GM18868 (cell line): ENCODE data around the gene IRX5.

Experiments used
- ATAC-seq: cut with Tn5 transposase; IDR thresholded peaks from one replicate; pipeline ENCODE4 v1.9.1; 2021; ENCODE audit warnings: mild to moderate bottlenecking, moderate library complexity; ENCODE audit not compliant: unreplicated experiment

The IRX5 gene

GRCh38 chr16:54929090-54930004, 1.3 kb upstream of the IRX5 start:
- ATAC-seq = peak; percentile 84

GRCh38 chr16:54930869-54931119, 129 bp downstream of the IRX5 start:
- no peak for ATAC-seq

GRCh38 chr16:54931120-54932014, 702 bp downstream of the IRX5 start:
- no peak for ATAC-seq

- no peak for ATAC-seq
Measured at GRCh38 chr16:54932021-54932660, 1.5 kb downstream of the IRX5 start.

- no peak for ATAC-seq
Measured at GRCh38 chr16:54932737-54933254, 2.1 kb downstream of the IRX5 start.

- no peak for ATAC-seq
Measured at GRCh38 chr16:54933281-54934011, 2.8 kb downstream of the IRX5 start.

- no peak for ATAC-seq
Measured at GRCh38 chr16:54934481-54935265, 4.0 kb downstream of the IRX5 start.

- ATAC-seq = no peak
Measured at GRCh38 chr16:54935266-54935968, 4.8 kb downstream of the IRX5 start.

- no peak for ATAC-seq
Measured at GRCh38 chr16:54936201-54936978, 5.7 kb downstream of the IRX5 start.

GRCh38 chr16:54936979-54937670, 6.5 kb downstream of the IRX5 start:
- no peak for ATAC-seq

- no peak for ATAC-seq
Measured at GRCh38 chr16:54937671-54938211, 7.1 kb downstream of the IRX5 start.

- ATAC-seq = no peak
Measured at GRCh38 chr16:54938212-54939028, 7.8 kb downstream of the IRX5 start.

GRCh38 chr16:54939029-54939346, 8.3 kb downstream of the IRX5 start:
- ATAC-seq = no peak

GRCh38 chr16:54939510-54940278, 9.0 kb downstream of the IRX5 start:
- ATAC-seq = no peak

- no peak for ATAC-seq
Measured at GRCh38 chr16:54940279-54940604, 9.6 kb downstream of the IRX5 start.

- ATAC-seq = no peak
Measured at GRCh38 chr16:54942353-54942943, 11.8 kb downstream of the IRX5 start.
